K562 (cell line): ENCODE data around the gene PLAAT1. TPM values are rescaled to one million over a fixed set of nuclear protein-coding genes. Genes with fewer than 3 reads are reported as not detected.

ENCODE experiments used
- ATAC-seq: fragments of 200-7000 bp; cut with Tn5 transposase; 3 replicates; pipeline ENCODE4 v1.9.1; 2020; ENCODE audit warnings: moderate library complexity
- BruUV-seq: library from RNA; stranded (reverse); fragments of 400-500 nt; replicated peaks from 2 replicates; lab custom pipeline; 2021; lab: Mats Ljungman, UMichigan
- CTCF ChIA-PET: fragments of 300-600 bp; formaldehyde crosslinking; extraction: SDS; loops from one replicate; lab custom pipeline; 2021; ENCODE audit warnings: low intra/inter-chr PET ratio; lab: Yijun Ruan, JAX
- POLR2A ChIA-PET: fragments of 300-600, 350-650 bp; sonication (Branson Sonifier 250); formaldehyde crosslinking; extraction: SDS; loops from one replicate; lab custom pipeline; 2021; ENCODE audit warnings: antibody characterized with exemption, inconsistent platforms; lab: Yijun Ruan, JAX
- DNase-seq, 4 experiments: peaks; one replicate each; pipeline versions ENCODE4 v3.0.0 to v3.0.0-alpha.2; 2011 to 2018; ENCODE audit warnings: low spot score in 3 of 4, mixed read lengths in 3 of 4; ENCODE audit errors: extremely low read depth in 1 of 4
- FAIRE-seq: peaks from 2 replicates; lab custom pipeline; 2011; peaks lifted over from hg19 to GRCh38; lab: Jason Lieb, UNC
- H2AFZ ChIP-seq: 2 replicates; pipeline ENCODE4 v1.6.0; 2011; ENCODE audit warnings: low read depth, low read length, control low read depth, inconsistent platforms
- H3K27ac ChIP-seq: fragments of 200-600 bp; 3 replicates; pipeline ENCODE4 v1.8.0; 2011; ENCODE audit warnings: low read depth, mild to moderate bottlenecking, control low read depth, inconsistent platforms, low read length, moderate library complexity, mixed read lengths; ENCODE audit errors: extremely low read depth
- H3K27me3 ChIP-seq, 2 experiments: fragments of 300-600 bp in 1 of 2; 2 replicates in 1 of 2; 3 replicates in 1 of 2; pipeline versions ENCODE4 v1.6.0 to v1.8.0; 2011; ENCODE audit warnings: inconsistent platforms in 2 of 2, low read length in 2 of 2, mild to moderate bottlenecking in 1 of 2, mixed read lengths in 1 of 2, moderate library complexity in 1 of 2; ENCODE audit not compliant: control insufficient read depth in 2 of 2, insufficient read depth in 2 of 2
- H3K36me3 ChIP-seq: fragments of 300-600 bp; 3 replicates; pipeline ENCODE4 v1.8.0; 2011; ENCODE audit warnings: mild to moderate bottlenecking, low read length, inconsistent platforms; ENCODE audit not compliant: control insufficient read depth, insufficient read depth
- H3K4me1 ChIP-seq, 2 experiments: fragments of 200-600 bp in 1 of 2; replicated peaks in 1 of 2; 2 replicates in 1 of 2; 3 replicates in 1 of 2; pipeline versions ENCODE4 v1.5.1 to v1.8.0; 2011; ENCODE audit warnings: inconsistent platforms in 2 of 2, low read length in 2 of 2, mild to moderate bottlenecking in 1 of 2, mixed read lengths in 1 of 2, moderate library complexity in 1 of 2; ENCODE audit not compliant: control insufficient read depth in 2 of 2, insufficient read depth in 2 of 2
- H3K4me2 ChIP-seq: 2 replicates; pipeline ENCODE4 v1.6.1; 2011; ENCODE audit warnings: low read length, control low read depth, inconsistent platforms, mixed read lengths; ENCODE audit not compliant: insufficient read depth
- H3K4me3 ChIP-seq: fragments of 200-600 bp; sonication (generic), shearing (Covaris generic); 2 replicates; pipeline ENCODE4 v1.5.1; 2016; ENCODE audit warnings: control low read depth, inconsistent platforms
- H3K79me2 ChIP-seq: fragments of 200-600 bp; 3 replicates; pipeline ENCODE4 v1.8.0; 2011; ENCODE audit warnings: low read length, inconsistent platforms; ENCODE audit not compliant: control insufficient read depth, insufficient read depth
- H3K9ac ChIP-seq, 2 experiments: 2 replicates each; pipeline versions ENCODE4 v1.6.0 to v1.6.1; 2011; ENCODE audit warnings: low read depth in 2 of 2, low read length in 2 of 2, control low read depth in 1 of 2, inconsistent platforms in 1 of 2, mild to moderate bottlenecking in 1 of 2, mixed read lengths in 1 of 2; ENCODE audit not compliant: insufficient read depth in 1 of 2
- H3K9me1 ChIP-seq: one replicate; pipeline ENCODE4 v1.6.0; 2011; ENCODE audit warnings: inconsistent platforms, mild to moderate bottlenecking, low read length, moderate library complexity; ENCODE audit not compliant: control insufficient read depth, insufficient read depth
- H3K9me3 ChIP-seq: replicated peaks from 2 replicates; pipeline ENCODE4 v1.5.1; 2011; ENCODE audit warnings: low read depth, low read length, inconsistent platforms; ENCODE audit not compliant: control insufficient read depth, insufficient read depth
- H4K20me1 ChIP-seq: replicated peaks from 2 replicates; pipeline ENCODE4 v1.6.1; 2011; ENCODE audit warnings: low read length, inconsistent platforms, mixed read lengths; ENCODE audit not compliant: control insufficient read depth, insufficient read depth
- ARHGAP35 ChIP-seq: fragments of 450-650 bp; IDR thresholded peaks from 2 replicates; pipeline ENCODE4 v1.6.1; 2018; ENCODE audit not compliant: partially characterized antibody
- ARID2 ChIP-seq: fragments of 450-650 bp; IDR thresholded peaks from 2 replicates; pipeline ENCODE4 v1.6.1; 2017; ENCODE audit warnings: antibody characterized with exemption, mild to moderate bottlenecking
- CBX2 ChIP-seq: fragments of 200-600 bp; sonication (generic); IDR thresholded peaks from one replicate; pipeline ENCODE4 v1.6.1; 2012; ENCODE audit warnings: mild to moderate bottlenecking, low read length, inconsistent platforms; ENCODE audit not compliant: insufficient read depth, poor library complexity, severe bottlenecking
- CREBBP ChIP-seq: IDR thresholded peaks from one replicate; pipeline ENCODE4 v1.6.1; 2012; ENCODE audit warnings: low read depth, mild to moderate bottlenecking, control low read depth, inconsistent platforms, low read length
- GABPB2 ChIP-seq: fragments of 250-450 bp; sonication (Bioruptor Pico); conservative IDR thresholded peaks from 2 replicates; pipeline ENCODE4 v1.5.1; 2021; ENCODE audit warnings: mild to moderate bottlenecking
- NUFIP1 ChIP-seq: fragments of 450-650 bp; IDR thresholded peaks from 2 replicates; pipeline ENCODE4 v1.6.1; 2018; ENCODE audit not compliant: partially characterized antibody
- RBM14 ChIP-seq: fragments of 200-400 bp; formaldehyde crosslinking; IDR thresholded peaks from 2 replicates; pipeline ENCODE4 v1.6.1; 2018; ENCODE audit warnings: low read depth, mild to moderate bottlenecking, low read length, moderate library complexity, borderline replicate concordance; ENCODE audit not compliant: insufficient read depth
- TARDBP ChIP-seq: fragments of 450-650 bp; IDR thresholded peaks from 2 replicates; pipeline ENCODE4 v1.6.1; 2016
- TEAD1 ChIP-seq, 2 experiments: fragments of 450-650 bp in 1 of 2; sonication (generic) in 1 of 2; formaldehyde crosslinking; IDR thresholded peaks; 2 replicates each; pipeline versions ENCODE4 v1.4.0 to v1.8.0; 2020 to 2022; ENCODE audit warnings: mild to moderate bottlenecking in 2 of 2, missing genetic modification reagents in 1 of 2
- USF2 ChIP-seq: sonication (generic); formaldehyde crosslinking; IDR thresholded peaks from 2 replicates; pipeline ENCODE4 v1.5.0; 2020; ENCODE audit warnings: missing genetic modification reagents
- ZBTB1 ChIP-seq: sonication (generic); formaldehyde crosslinking; IDR thresholded peaks from 2 replicates; pipeline ENCODE4 v1.8.1; 2023; ENCODE audit warnings: missing genetic modification reagents, low read depth, mild to moderate bottlenecking, borderline replicate concordance
- ZNF589 ChIP-seq: fragments of 200-800 bp; sonication (Bioruptor generic); IDR thresholded peaks from 2 replicates; pipeline ENCODE4 v1.6.1; 2016; ENCODE audit warnings: low read depth, missing genetic modification characterization, missing compliant biosample characterization
- WGBS: fragments of 100-300 bp; shearing (Covaris generic); methylation state at CpG from one replicate; pipeline ENCODE4 v1.1.6; 2016; ENCODE audit warnings: low coverage, mixed read lengths; ENCODE audit not compliant: insufficient coverage; ENCODE audit errors: missing lambda C conversion rate; 5-methylcytosine and 5-hydroxymethylcytosine counted together
- in situ Hi-C: fragments of 300-500 bp; cut with MboI; formaldehyde crosslinking; loops from 4 replicates; pipeline ENCODE4 v1.15.0; 2018; ENCODE audit warnings: inconsistent platforms, mixed read lengths
- intact Hi-C: fragments of 100-400 bp; cut with micrococcal nuclease; formaldehyde crosslinking; loops from 2 replicates; pipeline ENCODE4 v1.14.2; 2022
- polyA plus RNA-seq, 8 experiments: library from polyadenylated mRNA; depleted of rRNA in 4 of 8; stranded (reverse) in 5 of 8; unstranded in 3 of 8; fragments of >200 nt; fragmentation: Nextera tagmentation in 2 of 8; fragmentation: Illumina TruSeq in 1 of 8; extraction: Ambion mirVana in 2 of 8; extraction: Trizol in 1 of 8; gene quantifications; 2 replicates each; pipeline versions ENCODE4 v1.2.1 to v1.2.3, GENCODE V29; 2011 to 2014; ENCODE audit warnings: inconsistent platforms in 1 of 8, missing spikeins in 1 of 8
- total RNA-seq, 7 experiments: library from RNA; depleted of rRNA in 6 of 7; stranded (reverse); fragments of >200 nt in 6 of 7; fragmentation: Illumina TruSeq in 2 of 7; extraction: Trizol in 2 of 7; gene quantifications; 2 replicates each; pipeline versions ENCODE4 v1.2.1 to v1.2.3, GENCODE V29; 2011 to 2021; ENCODE audit warnings: low replicate concordance in 1 of 7
- TF ChIP-seq, protein P1 (sequence below): IDR thresholded peaks from 2 replicates; pipeline ENCODE4 v1.6.1; 2011; ENCODE audit not compliant: insufficient read length; ENCODE audit errors: extremely low read depth
- TF ChIP-seq, protein P2 (sequence below): fragments of 450-650 bp; conservative IDR thresholded peaks from 2 replicates; pipeline ENCODE4 v1.6.1; 2016; ENCODE audit warnings: missing genetic modification characterization, low read depth, mild to moderate bottlenecking, missing compliant biosample characterization, moderate library complexity

The PLAAT1 gene
- total and polyA plus RNA-seq, 9 of the 15 experiments (the other 6 are each of a cell fraction or from before 2014, with no cell fraction given): 0.34 to 3.1 (median 1.5) TPM

DNA sequence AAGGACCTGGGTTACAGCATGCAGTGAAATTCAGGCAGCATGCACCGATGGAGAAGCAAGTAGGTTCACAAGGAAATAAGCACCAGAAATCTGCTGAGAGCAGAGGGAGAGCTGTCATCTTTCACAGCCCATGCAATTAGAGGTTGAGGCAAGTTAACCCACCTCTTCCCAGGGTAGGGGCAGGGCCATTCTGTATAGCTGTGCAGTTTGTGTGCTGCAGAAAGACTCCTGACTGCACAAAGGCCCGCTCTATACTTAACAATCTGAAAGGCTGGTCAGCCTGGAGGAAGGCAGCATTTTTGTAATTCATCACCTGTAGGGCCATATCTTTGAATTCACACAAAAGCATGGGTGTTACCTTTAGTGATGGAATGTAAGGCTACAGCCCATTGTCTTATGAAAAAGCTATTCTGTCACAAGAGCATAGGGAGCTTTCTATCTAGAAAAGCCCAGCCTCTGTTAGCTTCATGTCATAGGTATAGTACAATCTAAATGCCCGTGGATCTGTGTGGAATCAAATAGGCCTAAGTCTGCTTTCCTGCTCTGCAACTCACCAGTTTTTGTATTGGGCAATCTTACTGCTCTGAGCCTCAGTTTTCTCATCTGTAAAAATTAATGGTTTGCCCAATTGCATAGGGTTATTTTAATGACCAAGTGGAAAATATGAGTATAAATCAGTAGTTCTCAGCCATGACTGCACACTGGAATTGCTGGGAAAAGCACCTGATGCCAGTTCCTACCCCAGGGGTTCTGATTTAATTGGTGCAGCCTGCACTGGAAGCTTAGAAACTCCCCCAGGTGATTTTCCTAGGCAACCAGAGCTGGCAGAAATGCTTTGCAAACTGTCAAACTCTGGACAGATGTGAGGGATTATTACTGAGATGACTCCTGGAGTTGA is 72.3 kb downstream of the PLAAT1 start:
- Histone ChIP-seq H3K79me2 (no peaks in the 10 kb centered on the region), H4K20me1 (no peaks in the 10 kb centered on the region), H3K36me3 (no peaks in the 10 kb centered on the region), H3K4me3 (no peak overlapping the region), H3K27ac (no peak overlapping the region), H3K27me3 (no peaks in the 10 kb centered on the region), H3K4me2 (no peak overlapping the region), H3K9me1 (no peaks in the 10 kb centered on the region), H2AFZ (no peak overlapping the region), H3K4me1 (no peaks in the 10 kb centered on the region), H3K9ac (no peak overlapping the region), H3K9me3 (no peaks in the 10 kb centered on the region)
- in situ Hi-C loops (no loop called here), intact Hi-C loops (no loop called here)
- ChIA-PET CTCF (no interaction called here), POLR2A (interaction anchor here (0.6 kb wide), 1 partner anchor 9 kb away, joined by 3 read pairs; no protein-coding TSS in a partner anchor)
- BruUV-seq: no TSS peak
- WGBS: 0% methylated on average over 3 of the region's 3 CpGs
- no peak for FAIRE-seq
- TF ChIP-seq ZNF589 (CRISPR knock-in tag) (no peak), GABPB2 (CRISPR knock-in tag) (no peak), TEAD1 (CRISPR knock-in tag; IDR thresholded peaks at IDR 0.05) (no peak), CREBBP (no peak), CBX2 (no peak), ZBTB1 (CRISPR knock-in tag) (no peak), USF2 (CRISPR knock-in tag) (no peak), ARHGAP35 (no peak), TARDBP (no peak), ARID2 (no peak), RBM14 (no peak), NUFIP1 (no peak)
- TF ChIP-seq, protein P1, sequence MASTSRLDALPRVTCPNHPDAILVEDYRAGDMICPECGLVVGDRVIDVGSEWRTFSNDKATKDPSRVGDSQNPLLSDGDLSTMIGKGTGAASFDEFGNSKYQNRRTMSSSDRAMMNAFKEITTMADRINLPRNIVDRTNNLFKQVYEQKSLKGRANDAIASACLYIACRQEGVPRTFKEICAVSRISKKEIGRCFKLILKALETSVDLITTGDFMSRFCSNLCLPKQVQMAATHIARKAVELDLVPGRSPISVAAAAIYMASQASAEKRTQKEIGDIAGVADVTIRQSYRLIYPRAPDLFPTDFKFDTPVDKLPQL: no peak
- TF ChIP-seq, protein P2, sequence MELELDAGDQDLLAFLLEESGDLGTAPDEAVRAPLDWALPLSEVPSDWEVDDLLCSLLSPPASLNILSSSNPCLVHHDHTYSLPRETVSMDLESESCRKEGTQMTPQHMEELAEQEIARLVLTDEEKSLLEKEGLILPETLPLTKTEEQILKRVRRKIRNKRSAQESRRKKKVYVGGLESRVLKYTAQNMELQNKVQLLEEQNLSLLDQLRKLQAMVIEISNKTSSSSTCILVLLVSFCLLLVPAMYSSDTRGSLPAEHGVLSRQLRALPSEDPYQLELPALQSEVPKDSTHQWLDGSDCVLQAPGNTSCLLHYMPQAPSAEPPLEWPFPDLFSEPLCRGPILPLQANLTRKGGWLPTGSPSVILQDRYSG: no peak
- DNase-seq: no peak
- no peak for ATAC-seq
